GM13976 (cell line): ENCODE measurements around the gene SPTA1.

Experiments
- DNase-seq: peaks from one replicate; pipeline ENCODE4 v3.0.0; 2012; ENCODE audit warnings: low spot score
- in situ Hi-C: fragments of 300-500 bp; cut with MboI; formaldehyde crosslinking; loops from one replicate; pipeline ENCODE4 v1.12.0; 2022; ENCODE audit warnings: low sequenced_read_pairs, mixed read lengths, inconsistent platforms; ENCODE audit not compliant: unreplicated experiment
- TF ChIP-seq, protein P1 (sequence below): IDR thresholded peaks from 2 replicates; pipeline ENCODE4 v1.5.1; 2012; ENCODE audit warnings: borderline replicate concordance, mild to moderate bottlenecking; ENCODE audit not compliant: insufficient read depth; ENCODE audit errors: extremely low read depth, missing control alignments, control extremely low read depth

Gene SPTA1

DNA sequence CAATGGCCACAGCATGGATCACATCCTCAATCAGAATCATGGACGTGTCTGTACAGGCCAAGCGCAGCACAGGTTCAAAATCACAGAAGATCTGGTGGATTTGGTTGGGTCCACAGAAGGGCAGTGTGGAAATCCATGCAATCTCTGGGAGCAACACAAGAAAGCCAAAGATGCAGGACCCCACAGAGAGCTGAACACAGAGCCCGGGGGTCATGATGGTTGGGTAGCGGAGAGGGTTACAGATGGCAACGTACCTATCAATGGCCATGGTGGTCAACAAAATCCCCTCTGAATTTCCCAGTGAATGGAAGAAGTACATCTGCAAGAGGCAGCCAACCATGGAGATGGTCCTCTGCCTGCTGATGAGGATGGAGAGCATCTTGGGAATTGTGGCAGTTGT lies 37.9 kb upstream of the SPTA1 start:
- in situ Hi-C loops = no loop called here
- TF ChIP-seq, protein P1, sequence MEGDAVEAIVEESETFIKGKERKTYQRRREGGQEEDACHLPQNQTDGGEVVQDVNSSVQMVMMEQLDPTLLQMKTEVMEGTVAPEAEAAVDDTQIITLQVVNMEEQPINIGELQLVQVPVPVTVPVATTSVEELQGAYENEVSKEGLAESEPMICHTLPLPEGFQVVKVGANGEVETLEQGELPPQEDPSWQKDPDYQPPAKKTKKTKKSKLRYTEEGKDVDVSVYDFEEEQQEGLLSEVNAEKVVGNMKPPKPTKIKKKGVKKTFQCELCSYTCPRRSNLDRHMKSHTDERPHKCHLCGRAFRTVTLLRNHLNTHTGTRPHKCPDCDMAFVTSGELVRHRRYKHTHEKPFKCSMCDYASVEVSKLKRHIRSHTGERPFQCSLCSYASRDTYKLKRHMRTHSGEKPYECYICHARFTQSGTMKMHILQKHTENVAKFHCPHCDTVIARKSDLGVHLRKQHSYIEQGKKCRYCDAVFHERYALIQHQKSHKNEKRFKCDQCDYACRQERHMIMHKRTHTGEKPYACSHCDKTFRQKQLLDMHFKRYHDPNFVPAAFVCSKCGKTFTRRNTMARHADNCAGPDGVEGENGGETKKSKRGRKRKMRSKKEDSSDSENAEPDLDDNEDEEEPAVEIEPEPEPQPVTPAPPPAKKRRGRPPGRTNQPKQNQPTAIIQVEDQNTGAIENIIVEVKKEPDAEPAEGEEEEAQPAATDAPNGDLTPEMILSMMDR = no peak
- no peak for DNase-seq

DNA sequence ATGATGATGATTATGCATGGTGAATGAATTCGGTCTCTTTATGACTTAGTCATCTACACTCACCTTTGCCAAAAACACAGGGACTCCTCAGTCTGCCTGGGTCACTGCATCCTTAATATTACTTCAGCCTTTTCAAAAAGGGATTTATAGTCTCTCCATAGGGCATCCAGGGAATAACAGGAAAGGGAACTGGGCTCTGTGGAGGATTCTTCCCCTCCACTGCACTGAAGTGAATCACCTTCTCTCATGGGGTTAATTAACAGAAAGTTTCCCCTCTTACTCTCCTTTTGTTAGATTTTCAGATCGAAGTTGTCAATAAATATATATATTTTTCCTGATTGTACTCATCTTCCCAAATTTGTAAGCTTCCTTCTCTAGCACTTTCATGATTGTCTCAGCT lies 34.1 kb upstream of the SPTA1 start, which contains the start of gene OR6K3:
TSS of gene OR6K3 (minus strand) at position 101 of the 400 bp plus-strand sequence. CDS start 2,605 bp downstream, outside the sequence.
- in situ Hi-C loops = no loop called here
- no peak for DNase-seq
- TF ChIP-seq, protein P1 = no peak

DNA sequence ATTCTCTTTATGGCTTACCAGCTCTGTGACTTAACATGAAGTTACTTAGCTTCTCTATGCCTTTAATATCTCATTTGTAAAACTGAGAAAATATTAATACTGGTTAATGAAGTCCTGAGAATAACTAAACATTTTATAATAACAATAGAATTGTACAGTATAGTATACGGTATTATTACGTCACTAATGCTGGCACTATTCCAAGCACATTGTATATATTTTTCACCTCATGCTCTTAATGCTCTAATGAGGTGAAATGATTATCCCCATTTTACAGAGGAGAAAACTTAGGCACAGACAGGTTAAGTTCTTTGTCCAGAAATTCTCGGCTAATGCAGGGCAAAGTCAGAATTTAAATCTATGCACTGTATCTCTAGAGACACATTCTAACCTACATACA lies 33.1 kb upstream of the SPTA1 start:
- DNase-seq = no peak
- in situ Hi-C loops = no loop called here
- TF ChIP-seq, protein P1 = no peak

DNA sequence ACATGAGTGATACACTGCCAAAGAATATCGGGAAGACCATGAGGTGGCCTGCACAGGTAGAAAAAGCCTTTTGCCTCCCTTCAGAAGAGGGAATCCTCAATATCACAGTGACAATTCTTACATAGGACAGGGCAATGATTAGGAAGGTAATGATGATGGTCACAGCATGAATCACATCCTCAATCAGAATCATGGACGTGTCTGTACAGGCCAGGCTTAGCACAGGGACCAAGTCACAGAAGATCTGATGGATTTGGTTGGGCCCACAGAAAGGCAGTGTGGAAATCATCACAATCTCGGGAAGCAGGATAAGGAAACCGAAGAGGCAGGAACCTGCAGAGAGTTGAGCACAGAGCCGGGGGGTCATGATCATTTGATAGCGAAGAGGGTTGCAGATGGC lies 30.8 kb upstream of the SPTA1 start:
- no peak for DNase-seq
- TF ChIP-seq, protein P1 = no peak
- in situ Hi-C loops = no loop called here

- TF ChIP-seq, protein P1 = no peak
- DNase-seq = peak; percentile 5
- in situ Hi-C loops = no loop called here
These were observed 29.8 kb upstream of the SPTA1 start for GRCh38 chr1:158716335-158716734.

- TF ChIP-seq, protein P1 = no peak
- in situ Hi-C loops = no loop called here
- DNase-seq = no peak
These were observed 28.2 kb upstream of the SPTA1 start for GRCh38 chr1:158714754-158715153.

- TF ChIP-seq, protein P1 = no peak
- DNase-seq = no peak
- in situ Hi-C loops = no loop called here
These were observed 24.6 kb upstream of the SPTA1 start for GRCh38 chr1:158711098-158711497.
